Mesenchymal stem cell (in vitro differentiated cells and primary cell): ENCODE results near the gene POU6F2.
A peak's percentile ranks its signal among the peaks of the same experiment; 100 is the strongest.

Experiments
- DNase-seq: peaks from one replicate; pipeline ENCODE4 v3.0.0-alpha.2; 2013
- H2AFZ ChIP-seq: one replicate; pipeline ENCODE4 v1.6.1; 2013; ENCODE audit warnings: low read depth, mild to moderate bottlenecking, control low read depth, inconsistent platforms, low read length, moderate library complexity
- H2AK5ac ChIP-seq: 2 replicates; pipeline ENCODE4 v1.6.1; 2013; ENCODE audit warnings: low read length, moderate library complexity, mild to moderate bottlenecking, inconsistent platforms; ENCODE audit not compliant: severe bottlenecking
- H2BK120ac ChIP-seq: one replicate; pipeline ENCODE4 v1.6.1; 2013; ENCODE audit warnings: low read depth, mild to moderate bottlenecking, inconsistent platforms, low read length, moderate library complexity
- H2BK12ac ChIP-seq, 2 experiments: one replicate each; pipeline ENCODE4 v1.6.1; 2013; ENCODE audit warnings: inconsistent platforms in 2 of 2, low read length in 2 of 2, mild to moderate bottlenecking in 2 of 2, moderate library complexity in 2 of 2, control low read depth in 1 of 2
- H2BK15ac ChIP-seq: one replicate; pipeline ENCODE4 v1.6.1; 2013; ENCODE audit warnings: mild to moderate bottlenecking, low read depth, inconsistent platforms; ENCODE audit not compliant: poor library complexity, severe bottlenecking
- H2BK5ac ChIP-seq: 2 replicates; pipeline ENCODE4 v1.6.1; 2013; ENCODE audit warnings: low read depth, mild to moderate bottlenecking, low read length, control low read depth, inconsistent platforms; ENCODE audit not compliant: poor library complexity, severe bottlenecking
- H3K14ac ChIP-seq, 2 experiments: one replicate each; pipeline ENCODE4 v1.6.1; 2013; ENCODE audit warnings: inconsistent platforms in 2 of 2, low read length in 2 of 2, control low read depth in 1 of 2, mild to moderate bottlenecking in 1 of 2, moderate library complexity in 1 of 2
- H3K18ac ChIP-seq, 2 experiments: one replicate each; pipeline ENCODE4 v1.6.1; 2013; ENCODE audit warnings: inconsistent platforms in 2 of 2, low read length in 2 of 2, control low read depth in 1 of 2, low read depth in 1 of 2, mild to moderate bottlenecking in 1 of 2
- H3K23ac ChIP-seq, 2 experiments: one replicate each; pipeline ENCODE4 v1.6.1; 2013; ENCODE audit warnings: inconsistent platforms in 2 of 2, low read length in 2 of 2, mild to moderate bottlenecking in 2 of 2, moderate library complexity in 2 of 2, control low read depth in 1 of 2
- H3K27ac ChIP-seq: 2 replicates; pipeline ENCODE4 v1.5.1; 2013; ENCODE audit warnings: mild to moderate bottlenecking, moderate library complexity, low read length, control low read depth, inconsistent platforms; ENCODE audit not compliant: poor library complexity, severe bottlenecking
- H3K27me3 ChIP-seq, 2 experiments: 2 replicates each; pipeline versions ENCODE4 v1.6.1 to v1.7.0; 2013; ENCODE audit warnings: low read length in 2 of 2, mild to moderate bottlenecking in 2 of 2, moderate library complexity in 2 of 2, control low read depth in 1 of 2, inconsistent platforms in 1 of 2; ENCODE audit not compliant: control insufficient read depth in 1 of 2, insufficient read depth in 1 of 2
- H3K36me3 ChIP-seq, 2 experiments: 2 replicates each; pipeline versions ENCODE4 v1.6.1 to v1.7.0; 2013; ENCODE audit warnings: low read length in 2 of 2, control low read depth in 1 of 2, inconsistent platforms in 1 of 2, low read depth in 1 of 2, mild to moderate bottlenecking in 1 of 2; ENCODE audit not compliant: insufficient read depth in 2 of 2, control insufficient read depth in 1 of 2
- H3K4ac ChIP-seq, 2 experiments: one replicate each; pipeline ENCODE4 v1.6.1; 2013; ENCODE audit warnings: inconsistent platforms in 2 of 2, low read length in 2 of 2, mild to moderate bottlenecking in 2 of 2, moderate library complexity in 2 of 2, control low read depth in 1 of 2, low read depth in 1 of 2
- H3K4me1 ChIP-seq: 2 replicates; pipeline ENCODE4 v1.6.1; 2013; ENCODE audit warnings: low read depth, low read length, control low read depth; ENCODE audit not compliant: control insufficient read depth, insufficient read depth
- H3K4me2 ChIP-seq: 2 replicates; pipeline ENCODE4 v1.6.1; 2013; ENCODE audit warnings: low read length, mild to moderate bottlenecking, inconsistent platforms; ENCODE audit not compliant: poor library complexity, severe bottlenecking
- H3K4me3 ChIP-seq, 2 experiments: 2 replicates each; pipeline versions ENCODE4 v1.5.1 to v1.7.0; 2013; ENCODE audit warnings: low read length in 2 of 2, mild to moderate bottlenecking in 2 of 2, control low read depth in 1 of 2, low read depth in 1 of 2; ENCODE audit not compliant: insufficient read depth in 1 of 2
- H3K79me1 ChIP-seq: replicated peaks from 2 replicates; pipeline ENCODE4 v1.6.1; 2013; ENCODE audit warnings: mild to moderate bottlenecking, control low read depth, low read length, inconsistent platforms; ENCODE audit not compliant: poor library complexity, severe bottlenecking
- H3K9ac ChIP-seq: 2 replicates; pipeline ENCODE4 v1.7.0; 2013; ENCODE audit warnings: mild to moderate bottlenecking, low read length, moderate library complexity
- H3K9me3 ChIP-seq: 2 replicates; pipeline ENCODE4 v1.7.0; 2013; ENCODE audit warnings: mild to moderate bottlenecking, low read length; ENCODE audit not compliant: control insufficient read depth
- H4K8ac ChIP-seq: one replicate; pipeline ENCODE4 v1.6.1; 2013; ENCODE audit warnings: inconsistent platforms, mild to moderate bottlenecking, low read length, moderate library complexity
- H4K91ac ChIP-seq: one replicate; pipeline ENCODE4 v1.6.1; 2013; ENCODE audit warnings: mild to moderate bottlenecking, low read length, inconsistent platforms
- WGBS: methylation state at CpG from one replicate; pipeline ENCODE4 v1.1.7; 2013; ENCODE audit warnings: mixed read lengths; 5-methylcytosine and 5-hydroxymethylcytosine counted together

POU6F2 gene

GRCh38 chr7:39501358-39501757, 523.6 kb downstream of the POU6F2 start:
- Histone ChIP-seq H3K36me3 (no peaks in the 10 kb centered on the region), H3K9me3 (no peaks in the 10 kb centered on the region), H2AFZ (no peak overlapping the region), H3K9ac (no peak overlapping the region), H4K8ac (no peak overlapping the region), H2BK5ac (no peak overlapping the region), H3K4me1 (peaks cover 5% of the 10 kb centered on the region), H4K91ac (no peak overlapping the region), H2BK15ac (no peak overlapping the region), H3K4me3 (no peak overlapping the region), H3K27ac (no peak overlapping the region), H3K18ac (no peak overlapping the region), H3K27me3 (peaks cover 0 to 21% of the 10 kb centered on the region in 2 experiments), H2BK120ac (no peak overlapping the region), H3K14ac (no peak overlapping the region), H2BK12ac (no peak overlapping the region), H3K79me1 (no peaks in the 10 kb centered on the region), H3K4me2 (no peak overlapping the region), H3K23ac (no peak overlapping the region), H2AK5ac (no peak overlapping the region), H3K4ac (no peak overlapping the region)
- no peak for DNase-seq
- 82% methylated on average over 3 of the region's 3 CpGs for WGBS

GRCh38 chr7:39504963-39505362, 527.3 kb downstream of the POU6F2 start:
- H3K27ac ChIP-seq: no peak overlapping the region
- H3K14ac ChIP-seq: no peak overlapping the region
- WGBS: 31% methylated on average over 3 of the region's 3 CpGs
- no peaks in the 10 kb centered on the region for H3K9me3 ChIP-seq
- no peak overlapping the region for H3K9ac ChIP-seq
- H2BK12ac ChIP-seq: no peak overlapping the region
- no peak overlapping the region for H3K18ac ChIP-seq
- H3K23ac ChIP-seq: no peak overlapping the region
- no peak overlapping the region for H2AFZ ChIP-seq
- no peak overlapping the region for H2BK120ac ChIP-seq
- DNase-seq: peak; percentile 26
- H3K4ac ChIP-seq: no peak overlapping the region
- no peaks in the 10 kb centered on the region for H3K36me3 ChIP-seq
- no peaks in the 10 kb centered on the region for H3K79me1 ChIP-seq
- H2AK5ac ChIP-seq: no peak overlapping the region
- no peak overlapping the region for H2BK15ac ChIP-seq
- H3K4me3 ChIP-seq: no peak overlapping the region
- peaks cover 5% of the 10 kb centered on the region for H3K4me1 ChIP-seq
- H4K8ac ChIP-seq: no peak overlapping the region
- H4K91ac ChIP-seq: no peak overlapping the region
- peaks cover 0 to 21% of the 10 kb centered on the region in 2 experiments for H3K27me3 ChIP-seq
- H3K4me2 ChIP-seq: no peak overlapping the region
- H2BK5ac ChIP-seq: no peak overlapping the region

- H3K14ac ChIP-seq: peak overlapping the region in 1 of 2 experiments; percentile 15
- no peak overlapping the region for H2BK120ac ChIP-seq
- H3K27ac ChIP-seq: no peak overlapping the region
- no peak overlapping the region for H3K9ac ChIP-seq
- no peak overlapping the region for H2BK15ac ChIP-seq
- no peak overlapping the region for H2BK5ac ChIP-seq
- H4K91ac ChIP-seq: no peak overlapping the region
- H2BK12ac ChIP-seq: no peak overlapping the region
- H3K4me2 ChIP-seq: no peak overlapping the region
- H3K4me1 ChIP-seq: peaks cover 5% of the 10 kb centered on the region
- no peak overlapping the region for H3K4ac ChIP-seq
- H3K4me3 ChIP-seq: no peak overlapping the region
- no peak overlapping the region for H4K8ac ChIP-seq
- no peak for DNase-seq
- no peaks in the 10 kb centered on the region for H3K79me1 ChIP-seq
- peak overlapping the region in 1 of 2 experiments; percentile 22 for H3K18ac ChIP-seq
- H2AFZ ChIP-seq: no peak overlapping the region
- no peak overlapping the region for H3K23ac ChIP-seq
- H3K36me3 ChIP-seq: no peaks in the 10 kb centered on the region
- H2AK5ac ChIP-seq: no peak overlapping the region
- H3K9me3 ChIP-seq: no peaks in the 10 kb centered on the region
- H3K27me3 ChIP-seq: peaks cover 0 to 8% of the 10 kb centered on the region in 2 experiments
- WGBS: 80% methylated on average over 8 of the region's 8 CpGs
These were observed 530.3 kb downstream of the POU6F2 start for GRCh38 chr7:39507866-39508551.

- WGBS: 79% methylated on average over 4 of the region's 4 CpGs
- peaks cover 0 to 4% of the 10 kb centered on the region in 2 experiments for H3K27me3 ChIP-seq
These were observed 531.7 kb downstream of the POU6F2 start for GRCh38 chr7:39509436-39509835.

More at GRCh38 chr7:39509436-39509835, 531.7 kb downstream of the POU6F2 start:
- Histone ChIP-seq H3K9ac (no peak overlapping the region), H2BK5ac (no peak overlapping the region), H2AK5ac (no peak overlapping the region), H4K8ac (no peak overlapping the region), H3K4ac (no peak overlapping the region), H2BK12ac (no peak overlapping the region), H3K27ac (no peak overlapping the region), H3K14ac (no peak overlapping the region), H3K4me2 (no peak overlapping the region), H4K91ac (no peak overlapping the region), H3K36me3 (no peaks in the 10 kb centered on the region), H2BK120ac (no peak overlapping the region), H2BK15ac (no peak overlapping the region), H3K79me1 (no peaks in the 10 kb centered on the region), H3K9me3 (no peaks in the 10 kb centered on the region), H2AFZ (no peak overlapping the region), H3K18ac (no peak overlapping the region), H3K4me1 (peaks cover 5% of the 10 kb centered on the region), H3K4me3 (no peak overlapping the region), H3K23ac (no peak overlapping the region)
- no peak for DNase-seq
